HK-2 (cell line): ENCODE results near the gene ADGRF5.

Experiments
- DNase-seq: peaks from one replicate; pipeline ENCODE4 v3.0.0-alpha.2; 2018; ENCODE audit not compliant: unreplicated experiment

The ADGRF5 gene

GRCh38 chr6:46930331-46930730 is 8.6 kb upstream of the ADGRF5 start:
- no peak for DNase-seq

- DNase-seq = no peak
Observed at GRCh38 chr6:46927066-46927465, 5.3 kb upstream of the ADGRF5 start.

GRCh38 chr6:46926481-46926880 is 4.7 kb upstream of the ADGRF5 start:
- no peak for DNase-seq

- DNase-seq = no peak
Observed at GRCh38 chr6:46925563-46926253, 4.0 kb upstream of the ADGRF5 start.

GRCh38 chr6:46923476-46923875 is 1.7 kb upstream of the ADGRF5 start:
- no peak for DNase-seq

DNA sequence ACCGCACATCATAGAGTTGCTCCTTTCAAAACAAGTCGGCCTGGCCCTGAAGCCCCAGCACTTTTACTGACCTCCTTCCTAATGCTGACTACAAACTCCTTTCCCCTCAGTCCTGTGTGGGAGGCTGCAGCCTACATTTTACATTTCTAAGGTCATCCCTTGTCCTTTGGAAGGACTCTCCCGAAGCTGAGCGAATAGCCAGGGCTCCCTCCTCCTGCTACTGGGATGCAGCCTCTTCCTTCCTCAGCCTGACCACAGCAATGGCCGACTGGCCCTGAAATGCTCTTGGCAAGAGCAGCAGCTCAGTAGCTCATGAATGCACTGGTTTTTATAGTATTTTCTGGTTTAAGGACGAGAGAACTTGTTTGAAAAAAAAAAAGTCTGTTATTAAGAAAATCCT is 679 bp downstream of the ADGRF5 start:
- DNase-seq = no peak

GRCh38 chr6:46918806-46919205 is 2.9 kb downstream of the ADGRF5 start:
- no peak for DNase-seq

DNA sequence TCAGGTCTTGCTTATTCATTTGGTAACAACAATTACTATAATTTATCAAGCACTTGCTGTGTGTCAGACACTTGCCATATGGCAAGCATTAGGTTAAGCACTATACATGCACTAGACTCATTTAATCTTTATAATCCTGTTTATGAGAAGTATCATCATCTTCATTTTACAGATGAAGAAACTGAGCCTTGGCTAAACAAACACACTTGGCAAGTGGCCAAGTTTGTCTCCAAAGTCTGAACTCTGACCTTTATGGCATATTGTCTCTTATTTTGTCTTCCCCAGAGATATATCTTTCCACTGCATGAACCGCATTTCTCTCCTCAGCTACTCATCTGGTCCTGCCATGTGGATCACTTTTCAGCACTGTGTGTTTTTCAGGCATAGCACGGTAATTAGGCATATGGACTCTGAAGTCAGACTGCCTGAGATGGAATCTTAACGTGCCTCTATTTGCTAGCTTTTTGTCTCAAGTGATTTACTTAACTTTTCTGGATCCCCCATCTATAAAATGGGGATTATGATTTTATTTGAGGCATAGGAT is 4.7 kb downstream of the ADGRF5 start:
- no peak for DNase-seq

GRCh38 chr6:46915866-46916265 is 5.9 kb downstream of the ADGRF5 start:
- DNase-seq = no peak

DNA sequence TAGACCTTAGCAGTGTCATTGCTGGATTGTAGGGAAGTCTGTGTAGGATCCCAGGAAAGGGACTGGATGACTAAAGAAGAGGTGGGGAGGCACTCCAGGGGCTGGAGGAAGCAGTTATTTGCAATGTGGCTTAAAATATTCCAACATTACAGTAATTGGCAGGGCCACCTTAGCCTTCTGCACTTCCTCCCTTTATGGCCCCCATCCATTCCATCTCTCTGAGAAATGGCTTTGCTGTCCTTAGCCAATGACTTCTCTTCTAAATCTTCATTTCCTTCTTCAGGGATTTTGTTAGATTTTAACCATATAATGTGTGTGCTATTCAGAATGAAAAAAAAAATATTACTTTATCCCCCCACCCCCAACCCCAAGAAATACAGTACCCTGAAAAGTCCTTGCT is 6.4 kb downstream of the ADGRF5 start:
- no peak for DNase-seq

GRCh38 chr6:46914279-46914810 is 7.4 kb downstream of the ADGRF5 start:
- DNase-seq = no peak

DNA sequence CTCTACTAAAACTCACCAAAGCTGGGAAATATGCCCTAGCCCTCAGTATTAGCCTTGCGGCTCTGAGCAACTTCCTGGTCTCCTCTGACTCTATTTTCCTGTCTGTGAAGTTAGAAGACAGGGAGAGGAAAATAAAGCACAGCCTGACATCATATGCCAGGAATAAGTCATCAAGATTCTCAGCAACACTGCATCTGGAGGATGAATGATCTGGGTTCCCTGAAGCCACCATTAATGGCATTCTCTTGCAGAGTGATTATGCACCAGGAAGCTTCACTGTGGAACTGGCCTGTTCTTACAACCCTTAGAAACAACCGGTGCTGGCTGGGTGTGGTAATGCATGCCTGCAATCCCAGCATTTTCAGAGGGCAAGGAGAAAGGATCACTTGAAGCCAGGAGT is 12.4 kb downstream of the ADGRF5 start:
- no peak for DNase-seq

- DNase-seq = no peak
Observed at GRCh38 chr6:46906776-46907175, 15.0 kb downstream of the ADGRF5 start.

- DNase-seq = no peak
Observed at GRCh38 chr6:46904117-46904516, 17.6 kb downstream of the ADGRF5 start.

DNA sequence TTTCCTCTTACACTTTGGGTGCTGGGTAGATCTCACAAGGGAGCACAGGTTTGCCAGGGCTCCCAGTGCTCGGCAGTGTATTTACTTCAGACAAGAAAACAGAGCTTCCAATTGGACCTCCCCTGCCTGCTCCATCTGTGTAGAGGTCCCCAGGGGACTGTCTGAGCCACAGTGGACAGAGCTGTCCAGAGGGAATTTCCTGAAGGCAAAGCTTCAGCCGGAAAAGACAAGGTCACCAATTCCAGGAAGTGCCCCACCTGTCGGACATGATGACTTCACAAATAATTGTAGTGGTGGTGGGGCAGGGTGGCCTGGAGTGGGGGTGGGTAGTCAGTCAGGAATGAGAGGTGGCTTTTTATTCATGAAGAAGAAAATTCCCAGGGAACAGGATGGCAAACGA is 18.6 kb downstream of the ADGRF5 start:
- no peak for DNase-seq

DNA sequence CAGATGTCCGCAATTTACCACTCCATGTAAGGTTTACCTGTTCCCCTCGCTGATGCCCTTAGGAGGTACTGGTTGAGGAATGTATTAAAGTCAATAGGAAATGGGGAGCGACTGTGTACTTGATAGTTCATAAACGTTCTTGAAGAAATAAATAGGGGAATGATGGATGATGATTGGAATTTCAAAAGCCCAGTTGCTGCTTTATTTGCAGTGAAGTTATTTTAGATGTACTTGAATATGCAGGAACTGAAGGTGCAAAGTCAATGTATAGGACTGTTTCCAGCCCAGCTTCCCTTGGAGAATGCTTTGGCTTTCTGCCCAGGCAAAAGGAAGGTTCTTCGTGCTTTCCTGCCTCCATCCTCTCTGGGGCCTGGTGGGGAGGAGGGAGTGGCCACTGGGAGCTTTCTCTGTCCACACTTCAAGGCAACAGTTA is 19.8 kb downstream of the ADGRF5 start:
- DNase-seq = no peak

DNA sequence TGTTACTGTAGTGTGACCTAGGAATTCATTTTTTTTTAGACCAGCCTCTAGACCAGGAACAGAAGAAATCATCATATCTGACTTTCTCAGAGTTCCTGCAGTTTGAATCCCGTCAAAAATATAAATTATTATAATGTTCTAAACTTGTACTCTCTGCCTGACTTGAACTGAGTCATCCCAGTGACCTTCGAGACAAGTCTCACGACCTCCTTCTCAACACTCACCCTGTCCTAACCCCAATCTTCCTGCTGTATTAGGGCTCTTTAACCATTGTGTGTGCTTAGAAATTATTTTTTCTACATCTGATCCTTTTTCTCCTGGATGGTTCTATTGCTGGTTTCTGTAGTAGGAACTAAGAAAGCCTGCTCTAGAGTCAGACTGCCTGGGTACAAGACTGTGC is 21.5 kb downstream of the ADGRF5 start:
- DNase-seq = no peak

GRCh38 chr6:46899659-46900058 is 22.1 kb downstream of the ADGRF5 start:
- DNase-seq = no peak

GRCh38 chr6:46898006-46898405 is 23.7 kb downstream of the ADGRF5 start:
- DNase-seq = no peak

GRCh38 chr6:46896871-46897270 is 24.9 kb downstream of the ADGRF5 start:
- DNase-seq = no peak

DNA sequence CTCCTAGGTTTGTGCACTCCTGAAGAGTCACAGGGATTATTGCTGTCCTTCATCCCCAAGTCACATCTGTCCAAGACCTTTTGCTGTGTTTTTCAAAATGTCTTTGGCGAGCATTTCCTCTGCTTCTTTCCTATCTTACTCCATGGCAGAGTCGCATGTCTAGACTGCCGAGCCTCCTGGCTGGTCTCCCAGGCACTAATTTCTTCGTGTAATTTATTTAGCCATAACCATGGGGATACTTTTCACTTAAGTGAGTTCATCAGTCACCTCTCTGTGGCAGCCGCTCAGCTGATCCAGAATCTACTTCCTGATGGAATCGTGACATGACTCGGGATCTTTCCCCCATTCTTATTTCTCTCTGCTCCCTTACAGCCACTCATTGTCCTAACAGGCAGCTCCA is 25.8 kb downstream of the ADGRF5 start:
- no peak for DNase-seq

DNA sequence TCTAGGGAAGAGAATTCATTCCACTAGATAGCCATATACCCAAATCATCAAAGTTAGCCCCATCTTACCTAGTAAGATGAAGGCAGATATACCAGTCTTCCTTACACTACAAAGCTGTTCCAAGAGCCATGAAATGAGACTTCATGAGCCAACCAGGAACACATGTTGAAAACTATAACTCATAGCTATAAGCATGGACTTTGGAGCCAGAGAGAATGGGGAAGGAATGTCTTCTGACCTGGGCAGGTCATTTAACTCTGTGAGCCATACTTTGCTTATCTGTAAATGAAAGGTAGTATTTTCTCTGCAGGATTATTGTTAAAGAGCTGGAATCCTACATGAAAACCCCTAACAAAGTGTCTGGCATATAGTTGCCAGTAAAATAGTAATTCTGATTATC is 27.3 kb downstream of the ADGRF5 start:
- DNase-seq = no peak

DNA sequence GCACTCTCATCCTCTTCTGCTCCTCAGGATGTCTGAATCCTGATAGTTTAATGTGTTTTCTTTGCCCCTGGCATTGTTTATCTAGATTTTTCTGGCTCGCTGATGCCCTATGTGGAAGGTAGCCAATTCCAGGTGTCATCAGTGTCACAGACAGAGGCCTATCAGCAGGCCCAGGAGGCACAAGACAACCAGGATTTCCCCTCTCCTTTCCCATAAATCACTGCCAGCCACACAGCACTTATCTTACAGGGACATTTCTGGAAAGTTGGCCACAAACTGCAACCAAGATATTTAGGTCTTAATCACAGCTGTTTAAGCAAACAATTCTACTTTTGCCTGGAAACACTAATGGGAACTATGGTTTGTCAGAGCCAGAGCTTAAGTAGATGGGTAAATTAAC is 28.1 kb downstream of the ADGRF5 start:
- no peak for DNase-seq
